NCI-H446 treated with DMSO at 0.1 percent for 48 hours (cell line): ENCODE measurements around the gene ZBTB16.

Experiments
- DNase-seq: peaks from one replicate; lab custom pipeline; 2025; lab: John Stamatoyannopoulos, UW

Gene ZBTB16

GRCh38 chr11:114063829-114064201 lies 4.3 kb downstream of the ZBTB16 start:
- DNase-seq, result no peak

GRCh38 chr11:114064216-114064615 lies 4.7 kb downstream of the ZBTB16 start:
- no peak for DNase-seq

- DNase-seq, result no peak
These were observed 5.6 kb downstream of the ZBTB16 start for GRCh38 chr11:114065094-114065493.

DNA sequence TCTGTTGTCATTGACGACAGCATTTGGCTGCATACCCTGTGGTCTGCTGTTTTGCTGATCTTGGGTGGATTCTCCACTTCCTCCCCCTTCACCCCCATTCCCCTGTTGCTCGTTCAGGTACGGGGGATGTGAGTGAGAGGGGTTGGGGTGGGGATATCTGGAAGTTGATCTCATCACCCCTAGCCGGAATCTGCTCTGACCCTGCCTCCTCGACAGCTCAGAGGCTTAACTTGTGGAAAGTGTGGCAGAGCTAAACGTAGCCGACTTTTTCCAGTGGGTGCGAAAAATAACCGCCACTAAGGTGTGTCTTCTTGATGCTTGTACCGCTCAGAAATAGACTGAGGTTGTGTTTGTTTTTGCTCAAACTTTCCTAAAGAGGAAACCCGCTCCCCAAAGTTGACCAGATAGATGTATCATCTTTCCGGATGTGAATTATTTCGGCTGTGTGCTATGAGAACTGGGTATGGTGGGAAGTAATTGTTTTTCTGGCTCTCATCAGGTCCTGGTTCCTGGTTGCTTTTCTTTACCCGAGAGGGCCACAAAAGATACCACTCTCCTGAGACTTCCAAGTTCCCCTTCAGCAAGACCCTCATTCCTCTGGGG lies 6.6 kb downstream of the ZBTB16 start:
- DNase-seq, result no peak

DNA sequence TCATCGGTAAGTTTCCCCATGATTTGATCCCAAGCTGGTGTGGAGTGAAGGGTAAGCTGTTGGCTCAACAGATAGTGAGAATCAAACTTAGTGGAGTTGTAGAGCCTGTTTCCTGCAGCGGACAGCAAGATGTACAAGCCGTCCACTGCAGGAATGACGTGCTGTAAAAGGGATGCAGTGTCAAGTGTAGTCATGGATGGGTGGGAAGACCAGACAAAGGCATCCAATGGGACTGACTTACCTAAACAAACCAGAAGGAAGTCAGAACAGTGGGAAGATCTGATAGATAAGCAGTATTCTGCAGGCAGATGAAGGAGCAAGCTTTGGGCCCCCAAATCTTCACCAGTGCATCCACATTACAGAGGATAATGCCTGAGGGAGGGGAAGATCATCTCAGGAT lies 8.8 kb downstream of the ZBTB16 start:
- DNase-seq, result no peak

DNA sequence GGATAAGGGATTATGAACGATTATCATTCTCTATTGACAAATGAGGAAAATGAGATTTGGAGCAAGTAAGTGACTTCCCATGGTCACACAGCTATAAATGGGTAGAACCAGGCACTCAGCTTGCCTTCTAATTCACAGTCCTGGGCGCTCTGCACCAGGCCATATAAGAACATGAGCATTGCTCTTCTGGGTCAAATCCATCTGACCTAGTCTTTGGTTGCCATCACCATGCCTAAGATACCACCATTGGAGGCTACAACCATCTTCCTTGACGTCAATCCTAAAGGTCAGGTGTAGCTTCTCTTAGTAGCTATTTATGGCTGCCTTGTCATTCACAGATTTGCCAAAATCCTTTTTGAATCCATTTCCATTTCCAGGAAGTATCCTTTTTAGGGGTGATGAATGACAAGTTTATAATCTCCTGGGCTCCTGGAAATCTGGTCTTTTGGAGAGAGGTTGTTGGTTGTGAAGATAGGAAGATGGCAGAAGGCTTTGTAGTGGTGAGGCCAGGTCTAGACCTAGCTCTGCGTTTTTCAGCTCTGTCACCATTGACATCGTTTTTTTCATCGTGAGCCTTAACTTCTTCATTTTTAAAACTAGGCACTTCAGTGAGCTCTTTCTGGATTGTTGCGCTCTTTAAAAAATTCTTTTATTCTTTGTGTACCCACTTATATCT lies 11.1 kb downstream of the ZBTB16 start:
- DNase-seq, result no peak

DNA sequence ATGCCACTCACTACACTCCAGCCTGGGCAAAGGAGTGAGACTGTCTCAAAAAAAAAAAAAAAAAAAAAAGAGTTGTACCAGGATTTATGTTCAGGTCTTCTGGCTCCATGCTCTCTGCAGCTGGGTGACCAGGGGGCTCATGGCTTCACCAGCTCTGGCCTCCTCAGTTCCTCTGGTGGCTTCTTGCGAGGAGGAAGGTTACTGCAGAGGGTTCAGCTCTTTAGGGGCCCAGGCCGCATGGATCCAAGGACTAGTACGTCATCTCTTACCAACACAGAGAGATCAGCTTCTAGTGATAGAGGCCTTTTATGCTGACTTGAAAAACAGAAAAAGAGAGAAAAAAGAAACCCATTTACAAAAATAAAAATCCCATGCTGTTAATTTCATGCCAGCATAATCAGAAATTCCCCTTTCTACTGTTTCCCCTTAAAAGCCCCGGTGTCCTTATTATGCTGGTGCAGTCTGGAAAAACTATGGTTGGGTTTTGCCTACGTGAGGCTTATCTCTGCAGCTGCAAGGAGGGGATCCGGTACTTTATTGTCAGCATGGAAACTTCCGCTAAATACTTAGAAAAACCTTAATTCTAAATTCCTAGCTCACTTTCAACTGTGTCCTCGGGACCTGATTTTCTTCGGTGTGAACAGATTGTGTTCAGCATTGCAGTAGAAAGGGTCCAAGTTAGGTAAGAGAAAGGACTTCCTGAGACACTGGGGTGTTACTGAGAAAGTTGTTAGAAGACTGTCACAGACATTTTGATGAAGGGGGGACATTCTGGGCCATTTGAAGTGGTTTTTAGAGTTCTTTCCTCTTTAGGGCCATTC lies 13.7 kb downstream of the ZBTB16 start:
- DNase-seq, result no peak

- DNase-seq, result no peak
These were observed 14.4 kb downstream of the ZBTB16 start for GRCh38 chr11:114073828-114074381.

DNA sequence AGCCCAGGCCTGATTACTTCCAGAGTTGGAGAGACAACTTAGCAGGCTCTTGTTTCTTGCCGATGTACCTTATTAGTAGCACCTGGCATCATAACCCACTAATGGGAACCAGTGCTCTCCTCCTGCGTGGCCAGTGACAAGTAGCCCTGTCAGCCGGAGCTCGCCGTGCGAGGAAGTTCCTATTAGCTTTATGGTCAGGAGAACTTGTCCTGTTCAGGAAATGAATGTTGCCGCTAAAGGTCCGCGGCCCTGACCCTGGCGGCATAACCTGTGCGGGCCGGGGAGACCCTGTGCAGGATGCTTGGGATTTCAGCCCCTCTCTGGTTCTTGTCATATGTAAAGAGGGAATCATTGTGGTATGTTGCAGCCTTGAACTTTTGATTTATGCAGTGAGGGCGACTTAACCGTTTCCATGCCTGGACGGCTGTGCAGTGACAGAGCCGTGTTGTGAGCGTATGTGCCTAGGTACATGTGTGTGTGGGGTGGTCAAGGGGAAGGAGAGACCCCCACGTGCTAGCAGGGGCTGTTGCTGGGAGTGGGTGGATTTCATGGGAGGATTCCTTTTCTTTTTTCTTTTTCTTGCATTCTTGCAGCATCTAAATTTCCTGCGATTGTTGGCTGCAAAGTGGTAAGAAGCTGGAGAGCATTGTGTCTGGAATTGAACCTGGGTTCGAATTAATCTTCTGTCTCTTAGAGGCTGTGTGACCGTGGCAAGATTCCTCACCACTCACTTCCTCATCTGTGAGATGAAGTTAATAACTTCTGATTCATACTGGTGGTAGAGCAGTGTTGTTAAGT lies 15.2 kb downstream of the ZBTB16 start:
- no peak for DNase-seq

DNA sequence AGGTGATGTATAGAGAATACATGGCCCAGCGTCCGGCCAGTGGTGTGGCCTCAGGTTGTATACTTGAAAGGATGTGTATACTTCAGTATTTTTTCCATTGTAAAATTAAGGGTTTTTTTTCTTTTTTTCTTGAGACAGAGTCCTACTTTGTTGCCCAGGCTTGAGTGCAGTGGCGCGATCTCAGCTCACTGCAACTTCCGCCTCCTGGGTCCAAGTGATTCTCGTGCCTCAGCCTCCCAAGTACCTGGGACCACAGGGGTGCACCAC lies 15.8 kb downstream of the ZBTB16 start:
- DNase-seq, result no peak

GRCh38 chr11:114075891-114076441 lies 16.5 kb downstream of the ZBTB16 start:
- no peak for DNase-seq

DNA sequence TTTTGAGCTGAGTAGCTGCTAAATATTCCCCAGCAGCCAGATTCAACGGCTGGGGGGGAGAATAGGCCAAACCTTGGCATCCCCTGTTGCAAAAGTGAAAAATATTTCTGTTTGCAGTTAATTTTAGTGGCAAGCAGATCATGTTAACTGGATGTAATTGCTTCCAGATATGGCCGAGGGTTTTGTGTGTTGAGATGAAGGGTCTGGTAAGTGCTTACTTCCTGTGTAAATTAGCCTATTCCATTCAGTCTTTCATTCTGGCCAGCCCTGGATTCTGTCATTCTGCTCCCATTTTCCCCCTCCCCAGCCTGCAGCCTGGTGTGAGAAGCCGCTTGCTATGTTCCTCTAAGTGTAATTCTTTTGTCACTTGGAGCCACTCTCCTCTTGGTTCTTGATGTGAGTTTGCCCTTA lies 17.4 kb downstream of the ZBTB16 start:
- no peak for DNase-seq

DNA sequence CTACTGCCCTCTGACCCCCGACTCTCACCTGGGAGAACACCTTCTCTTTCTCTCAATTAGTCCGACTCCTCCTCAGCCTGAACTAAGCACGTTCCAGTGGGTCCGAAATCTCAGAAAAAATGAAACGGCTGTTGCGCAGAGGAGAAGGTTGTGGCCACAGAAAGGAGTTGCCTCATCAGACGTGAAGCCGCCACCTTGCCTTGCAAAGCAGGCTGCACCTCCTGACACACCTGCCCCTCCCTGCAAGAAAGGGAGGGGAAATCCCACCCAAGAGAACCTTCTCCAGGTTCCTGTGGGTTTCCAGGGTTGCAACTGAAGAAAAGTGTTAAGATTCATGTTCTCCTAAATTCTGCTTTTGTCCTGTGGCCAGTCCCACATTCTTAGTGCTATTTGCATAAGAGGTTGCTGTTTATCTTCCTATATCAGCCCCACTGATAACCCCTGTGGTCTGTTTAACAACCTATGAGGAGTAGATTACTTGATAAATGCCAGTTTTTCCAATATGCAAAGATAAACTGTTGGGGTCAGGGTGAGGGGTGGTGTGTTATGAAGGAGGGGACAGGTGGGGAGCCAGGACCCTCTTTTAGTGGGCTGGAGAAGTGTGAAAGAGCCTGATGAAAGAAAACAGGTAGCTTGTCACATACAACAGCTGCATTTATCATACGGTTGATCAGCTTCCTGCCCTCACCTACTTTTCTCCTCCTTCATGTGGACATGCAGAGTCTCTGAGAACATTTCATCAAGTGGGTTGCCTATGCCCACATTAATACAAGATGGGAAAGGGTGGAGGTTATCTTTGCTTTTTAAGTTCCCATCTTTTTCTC lies 18.2 kb downstream of the ZBTB16 start:
- no peak for DNase-seq

GRCh38 chr11:114078423-114078822 lies 18.9 kb downstream of the ZBTB16 start:
- no peak for DNase-seq

DNA sequence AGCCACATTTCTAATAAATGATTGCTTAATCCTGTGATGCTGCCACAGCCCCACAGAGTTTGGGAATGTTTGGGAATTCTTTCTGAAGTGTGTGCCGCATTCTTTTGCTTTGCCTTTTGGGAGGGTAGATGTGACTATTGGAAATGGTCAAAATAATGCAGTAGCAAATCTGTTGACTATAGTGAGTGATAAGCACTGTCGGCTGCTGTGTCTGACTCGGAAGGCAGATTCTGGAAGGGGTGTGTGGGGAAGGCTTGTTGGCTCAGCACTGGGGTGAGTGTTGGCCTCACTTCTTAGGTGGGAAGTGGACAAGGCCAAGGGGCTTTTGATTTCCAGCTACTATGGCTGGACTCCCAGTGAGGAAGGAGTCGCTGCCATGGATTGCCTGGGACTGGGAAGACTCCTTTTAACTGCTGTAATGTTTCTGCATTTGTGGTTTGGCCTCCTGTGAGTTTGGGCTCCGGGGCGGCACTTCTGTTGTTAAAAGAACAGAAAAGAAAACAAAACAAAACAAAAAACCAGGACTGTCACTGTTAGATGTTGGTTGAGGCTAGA lies 20.1 kb downstream of the ZBTB16 start:
- no peak for DNase-seq

- DNase-seq, result no peak
These were observed 20.7 kb downstream of the ZBTB16 start for GRCh38 chr11:114080219-114080618.

DNA sequence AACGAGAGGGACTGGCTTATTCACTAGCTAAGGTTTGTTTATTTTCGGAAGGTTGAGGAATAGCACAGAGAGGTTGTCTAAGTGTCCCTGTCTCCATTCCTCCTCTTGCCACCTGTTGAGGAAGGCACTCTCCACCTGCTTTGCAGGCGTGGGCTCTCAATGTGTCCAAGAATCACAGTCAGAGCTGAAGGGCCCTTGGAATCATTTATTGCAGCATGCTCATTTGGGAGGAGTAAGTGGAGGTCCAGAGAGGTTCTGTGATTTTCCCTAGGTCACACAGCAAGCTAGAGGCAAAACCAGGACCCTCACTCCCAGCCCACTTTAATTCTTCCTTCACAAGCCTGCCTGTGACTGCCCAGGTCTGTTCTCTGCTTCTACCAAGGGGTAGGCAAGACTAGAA lies 21.3 kb downstream of the ZBTB16 start:
- DNase-seq, result no peak

- DNase-seq, result no peak
These were observed 22.3 kb downstream of the ZBTB16 start for GRCh38 chr11:114081641-114082414.

DNA sequence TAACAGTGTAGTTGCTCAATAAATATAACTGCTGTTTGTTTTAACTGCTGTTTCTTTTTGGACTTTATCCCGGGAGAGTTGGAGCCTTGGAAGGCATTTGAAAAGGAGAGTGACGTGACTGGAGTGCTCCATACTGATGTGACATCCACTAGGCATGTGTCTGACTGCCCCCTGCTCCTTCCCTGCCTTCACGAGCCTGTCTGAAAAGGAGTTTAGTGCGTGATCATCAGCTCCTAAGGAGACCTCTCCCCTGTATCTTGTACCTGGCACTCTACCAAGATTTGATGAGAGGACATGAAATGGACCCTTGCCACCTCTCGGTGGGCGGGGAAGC lies 22.9 kb downstream of the ZBTB16 start:
- no peak for DNase-seq

DNA sequence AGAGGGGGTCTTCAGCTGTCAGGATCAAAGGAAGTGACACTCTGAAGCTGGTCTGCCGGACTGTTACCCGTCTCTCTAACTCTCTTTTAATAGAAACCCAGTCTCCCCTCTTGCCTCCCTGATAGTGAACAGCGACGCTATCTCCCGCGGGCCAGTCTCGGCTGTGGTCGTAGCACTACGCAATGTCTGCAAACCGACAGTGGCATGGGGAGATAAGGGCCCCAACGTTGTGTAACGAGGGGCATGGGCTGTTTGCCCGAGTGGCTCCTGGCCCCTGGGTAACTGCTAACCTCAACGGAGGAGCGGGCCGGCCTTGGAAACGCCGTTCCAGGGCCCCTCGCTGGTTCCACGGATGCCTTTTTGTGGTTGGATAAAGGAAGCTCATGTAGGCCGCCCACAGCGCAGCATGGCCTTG lies 23.3 kb downstream of the ZBTB16 start:
- DNase-seq, result no peak
